Ureter (tissue), 1 donor: ENCODE results near the gene PCSK6. TPM values are rescaled to one million over a fixed set of nuclear protein-coding genes. Genes with fewer than 3 reads are reported as not detected.
"Not testable (repeated sequence)": the region's sequence is repeated elsewhere in the genome, so short reads cannot be mapped to it uniquely, and the experiment has no call there.

Source experiments
- DNase-seq: peaks from one replicate; pipeline ENCODE4 v3.0.0-alpha.2; 2020; ENCODE audit warnings: low spot score
- total RNA-seq: library from RNA; stranded (reverse); gene quantifications from one replicate; pipeline ENCODE4 v1.2.4, GENCODE V29; 2023
- donor health status: DM: yes; HTN: yes; CAD: no.

Gene PCSK6
- total RNA-seq, 1 donor from 2014 or later = 14.5 TPM

- no peak for DNase-seq
These were observed 56.5 kb downstream of the PCSK6 start for GRCh38 chr15:101432982-101433381.

GRCh38 chr15:101431748-101432147 is 57.8 kb downstream of the PCSK6 start:
- no peak for DNase-seq

- DNase-seq = no peak
These were observed 58.2 kb downstream of the PCSK6 start for GRCh38 chr15:101431301-101431700.

GRCh38 chr15:101429646-101430045 is 59.9 kb downstream of the PCSK6 start:
- no peak for DNase-seq

- no peak for DNase-seq
These were observed 60.3 kb downstream of the PCSK6 start for GRCh38 chr15:101429191-101429590.

- no peak for DNase-seq
These were observed 60.7 kb downstream of the PCSK6 start for GRCh38 chr15:101428758-101429157.

GRCh38 chr15:101427606-101428487 is 61.7 kb downstream of the PCSK6 start:
- no peak for DNase-seq

- DNase-seq = no peak
These were observed 62.7 kb downstream of the PCSK6 start for GRCh38 chr15:101426761-101427333.

GRCh38 chr15:101425787-101426365 is 63.6 kb downstream of the PCSK6 start:
- DNase-seq = no peak

- DNase-seq = no peak
These were observed 64.5 kb downstream of the PCSK6 start for GRCh38 chr15:101424984-101425383.

- DNase-seq = no peak
These were observed 69.3 kb downstream of the PCSK6 start for GRCh38 chr15:101420232-101420631.

GRCh38 chr15:101416475-101416874 is 73.0 kb downstream of the PCSK6 start:
- not testable (repeated sequence) for DNase-seq

- no peak for DNase-seq
These were observed 76.3 kb downstream of the PCSK6 start for GRCh38 chr15:101413239-101413638.

- DNase-seq = no peak
These were observed 77.9 kb downstream of the PCSK6 start for GRCh38 chr15:101411581-101411980.

- DNase-seq = no peak
These were observed 78.4 kb downstream of the PCSK6 start for GRCh38 chr15:101411085-101411484.

- DNase-seq = no peak
These were observed 78.9 kb downstream of the PCSK6 start for GRCh38 chr15:101410612-101411011.

GRCh38 chr15:101409621-101410020 is 79.9 kb downstream of the PCSK6 start:
- no peak for DNase-seq

- DNase-seq = no peak
These were observed 81.3 kb downstream of the PCSK6 start for GRCh38 chr15:101407966-101408775.

GRCh38 chr15:101407439-101407838 is 82.1 kb downstream of the PCSK6 start:
- no peak for DNase-seq

- DNase-seq = no peak
These were observed 82.8 kb downstream of the PCSK6 start for GRCh38 chr15:101406526-101407195.

GRCh38 chr15:101406036-101406435 is 83.5 kb downstream of the PCSK6 start:
- DNase-seq = no peak

GRCh38 chr15:101404245-101404644 is 85.3 kb downstream of the PCSK6 start:
- DNase-seq = no peak
